GM19351 (cell line): ENCODE data around the gene GNG4.

Experiments used
- ATAC-seq: cut with Tn5 transposase; IDR thresholded peaks from one replicate; pipeline ENCODE4 v1.9.1; 2021; ENCODE audit warnings: mild to moderate bottlenecking, moderate library complexity; ENCODE audit not compliant: unreplicated experiment

Gene GNG4

DNA sequence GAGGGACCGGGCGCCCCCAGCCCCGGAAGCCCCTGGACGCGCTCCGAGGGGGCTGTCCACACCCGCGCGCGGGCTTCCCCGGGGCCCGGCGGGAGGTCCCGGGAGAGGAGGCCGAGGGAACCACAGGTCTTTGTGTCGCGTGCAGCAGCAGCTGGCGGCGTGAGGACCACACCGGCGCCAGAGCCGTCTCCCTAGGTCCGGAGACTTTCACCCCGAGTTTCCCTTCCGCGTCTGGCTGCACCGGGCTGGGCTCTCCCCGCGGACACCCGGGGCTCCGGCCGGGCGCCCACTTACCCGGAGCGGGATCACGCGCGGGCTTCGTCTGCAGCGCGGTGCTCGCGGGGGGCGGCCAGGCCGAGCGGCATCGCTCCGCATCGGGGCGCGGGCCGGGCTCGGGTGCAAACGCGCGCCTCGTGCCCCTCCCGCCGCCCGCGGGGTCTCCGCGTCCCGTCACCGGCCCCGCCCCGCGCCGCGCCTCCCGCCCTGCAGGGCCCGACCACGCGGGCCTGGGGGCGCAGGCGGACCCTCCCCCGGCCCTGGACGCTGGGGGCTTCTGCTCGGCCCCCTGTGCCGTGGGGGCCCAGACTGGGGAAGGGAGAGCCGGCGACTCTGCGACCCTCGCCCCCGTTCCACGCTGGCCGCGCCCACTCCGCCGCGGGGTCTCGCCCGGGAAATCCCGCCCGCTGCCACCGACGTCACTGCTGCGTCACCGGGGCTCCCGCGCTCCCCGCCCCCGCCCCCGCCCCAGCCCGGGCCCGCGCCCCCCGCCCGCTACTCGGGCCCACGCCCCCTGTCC lies at the start of gene GNG4:
Gene GNG4, minus strand, starts transcription at position 417 of the 796 bp plus-strand sequence. CDS start 65,946 bp downstream, outside the sequence.
- ATAC-seq: no peak

GRCh38 chr1:235697508-235697907 lies 47.9 kb upstream of the GNG4 start:
- no peak for ATAC-seq

- no peak for ATAC-seq
Measured at GRCh38 chr1:235689356-235689755, 39.8 kb upstream of the GNG4 start.

GRCh38 chr1:235688096-235688495 lies 38.5 kb upstream of the GNG4 start:
- ATAC-seq: no peak

- no peak for ATAC-seq
Measured at GRCh38 chr1:235683653-235684052, 34.1 kb upstream of the GNG4 start.

- ATAC-seq: no peak
Measured at GRCh38 chr1:235682216-235682615, 32.6 kb upstream of the GNG4 start.

DNA sequence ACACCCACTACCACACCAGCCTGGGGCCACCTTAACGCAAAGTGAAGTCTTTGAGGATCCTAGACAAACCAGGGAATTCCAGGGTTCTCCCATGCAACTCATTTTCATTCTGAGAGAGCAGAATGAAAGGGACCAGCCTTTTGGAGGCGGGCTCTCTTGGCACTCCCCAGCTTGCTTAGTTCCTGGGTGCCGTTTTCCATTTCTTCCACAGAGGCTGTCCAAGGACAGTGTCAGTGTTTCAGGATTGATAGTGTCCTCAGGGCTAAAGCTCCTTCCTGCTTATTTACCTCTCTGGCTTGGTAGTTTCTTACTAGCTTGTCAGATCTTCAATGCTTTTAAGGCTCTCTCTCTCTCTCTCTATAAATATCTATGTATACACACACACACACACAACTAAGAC lies 30.1 kb upstream of the GNG4 start:
- no peak for ATAC-seq

GRCh38 chr1:235679005-235679404 lies 29.4 kb upstream of the GNG4 start:
- ATAC-seq: no peak

GRCh38 chr1:235675152-235675890 lies 25.7 kb upstream of the GNG4 start:
- ATAC-seq: no peak

- no peak for ATAC-seq
Measured at GRCh38 chr1:235673981-235674380, 24.4 kb upstream of the GNG4 start.

GRCh38 chr1:235671992-235672391 lies 22.4 kb upstream of the GNG4 start:
- ATAC-seq: no peak

GRCh38 chr1:235670157-235670776 lies 20.7 kb upstream of the GNG4 start:
- no peak for ATAC-seq

GRCh38 chr1:235669277-235669676 lies 19.7 kb upstream of the GNG4 start:
- no peak for ATAC-seq

DNA sequence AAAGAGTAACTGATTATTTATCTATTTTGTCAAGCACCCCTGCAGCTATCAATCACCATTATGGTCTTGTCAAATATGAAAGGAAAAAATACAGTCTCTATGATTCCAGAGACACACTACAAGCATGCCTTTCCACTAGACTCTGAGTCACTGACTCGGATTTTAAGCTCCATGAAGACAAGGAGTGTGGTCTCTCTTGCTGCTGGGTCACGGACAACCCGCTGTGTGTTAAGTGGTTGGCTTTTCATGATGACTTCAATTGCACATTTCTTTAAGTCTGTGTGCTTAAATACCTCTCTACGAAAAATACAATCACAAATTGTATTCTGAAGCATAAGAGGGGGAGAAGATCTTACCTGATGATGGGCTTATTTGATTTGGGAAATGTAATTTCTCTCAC lies 14.0 kb upstream of the GNG4 start:
- ATAC-seq: no peak

GRCh38 chr1:235661568-235661967 lies 12.0 kb upstream of the GNG4 start:
- ATAC-seq: no peak

DNA sequence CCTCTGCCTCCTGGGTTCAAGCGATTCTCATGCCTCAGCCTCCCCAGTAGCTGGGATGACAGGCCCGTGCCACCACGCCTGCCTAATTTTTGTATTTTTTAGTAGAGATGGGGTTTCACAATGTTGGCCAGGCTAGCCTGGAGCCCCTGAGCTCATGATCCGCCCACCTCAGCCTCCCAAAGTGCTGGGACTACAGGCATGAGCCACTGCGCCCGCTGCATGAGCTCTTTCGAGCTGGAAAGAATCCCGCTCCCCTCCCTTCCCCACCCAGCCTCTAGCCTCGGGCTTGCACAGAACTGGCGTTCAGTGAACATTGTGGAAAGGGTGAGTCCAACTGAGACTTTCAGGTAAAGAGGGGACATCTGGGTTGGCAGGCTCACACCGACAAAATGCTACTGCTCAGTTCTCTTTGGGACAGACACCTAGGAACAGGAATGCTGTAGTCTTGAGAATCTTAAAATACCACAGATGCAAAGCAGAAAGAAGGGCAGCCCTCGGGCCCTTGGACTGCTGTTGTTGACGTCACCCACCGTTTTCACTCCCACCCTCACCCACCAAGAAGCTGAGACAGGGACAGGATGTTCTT lies 9.7 kb upstream of the GNG4 start:
- no peak for ATAC-seq

GRCh38 chr1:235657747-235658526 lies 8.4 kb upstream of the GNG4 start:
- no peak for ATAC-seq

- ATAC-seq: no peak
Measured at GRCh38 chr1:235657269-235657668, 7.7 kb upstream of the GNG4 start.

DNA sequence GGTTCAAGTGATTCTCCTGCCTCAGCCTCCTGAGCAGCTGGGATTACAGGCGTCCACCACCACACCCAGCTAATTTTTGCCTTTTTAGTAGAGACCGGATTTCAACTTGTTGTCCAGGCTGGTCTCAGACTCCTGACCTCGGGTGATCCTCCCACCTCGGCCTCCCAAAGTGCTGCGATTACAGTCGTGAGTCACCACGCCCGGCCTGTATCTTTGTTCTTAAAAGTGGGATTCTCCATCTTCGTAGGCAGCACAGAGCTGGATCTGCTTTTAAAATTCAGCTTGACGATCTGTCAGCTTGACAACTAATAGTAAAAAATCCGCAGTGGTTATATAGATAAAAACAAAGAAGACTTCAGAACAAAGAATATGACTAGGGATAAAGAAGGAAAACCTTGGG lies 2.8 kb upstream of the GNG4 start:
- no peak for ATAC-seq

- ATAC-seq: no peak
Measured at GRCh38 chr1:235651170-235651806, 1.7 kb upstream of the GNG4 start.
